ENCODE measurements around the gene MFSD6.

DNA sequence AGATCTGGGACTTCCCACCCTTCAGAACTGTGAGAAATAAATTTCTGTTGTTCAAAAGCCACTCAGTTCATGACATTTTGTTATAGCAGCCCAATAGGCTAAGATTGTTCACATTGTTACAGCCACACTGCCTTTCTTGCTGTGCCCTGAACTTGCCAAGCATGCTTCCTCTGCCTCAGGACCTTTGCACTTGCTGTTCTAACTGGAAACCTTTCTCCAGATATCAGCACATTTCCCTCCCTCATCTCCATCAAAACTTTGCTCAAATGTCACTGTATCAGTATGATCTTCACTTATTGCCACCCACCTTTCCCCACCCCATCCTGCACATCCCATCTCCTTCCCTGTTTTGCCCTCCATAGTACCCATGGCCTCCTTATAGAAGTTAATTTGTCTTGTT, 32.1 kb upstream of the MFSD6 start:
- TF ChIP-seq, protein P1, sequence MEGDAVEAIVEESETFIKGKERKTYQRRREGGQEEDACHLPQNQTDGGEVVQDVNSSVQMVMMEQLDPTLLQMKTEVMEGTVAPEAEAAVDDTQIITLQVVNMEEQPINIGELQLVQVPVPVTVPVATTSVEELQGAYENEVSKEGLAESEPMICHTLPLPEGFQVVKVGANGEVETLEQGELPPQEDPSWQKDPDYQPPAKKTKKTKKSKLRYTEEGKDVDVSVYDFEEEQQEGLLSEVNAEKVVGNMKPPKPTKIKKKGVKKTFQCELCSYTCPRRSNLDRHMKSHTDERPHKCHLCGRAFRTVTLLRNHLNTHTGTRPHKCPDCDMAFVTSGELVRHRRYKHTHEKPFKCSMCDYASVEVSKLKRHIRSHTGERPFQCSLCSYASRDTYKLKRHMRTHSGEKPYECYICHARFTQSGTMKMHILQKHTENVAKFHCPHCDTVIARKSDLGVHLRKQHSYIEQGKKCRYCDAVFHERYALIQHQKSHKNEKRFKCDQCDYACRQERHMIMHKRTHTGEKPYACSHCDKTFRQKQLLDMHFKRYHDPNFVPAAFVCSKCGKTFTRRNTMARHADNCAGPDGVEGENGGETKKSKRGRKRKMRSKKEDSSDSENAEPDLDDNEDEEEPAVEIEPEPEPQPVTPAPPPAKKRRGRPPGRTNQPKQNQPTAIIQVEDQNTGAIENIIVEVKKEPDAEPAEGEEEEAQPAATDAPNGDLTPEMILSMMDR (IDR thresholded peaks at IDR 0.05) = no peak
- no peak for TF ChIP-seq POLR2A (IDR thresholded peaks at IDR 0.05)

Data from Peyer's patch (tissue), 4 donors.